OCI-LY7 (cell line): ENCODE data around the gene EXOC1L.

ENCODE experiments used
- CTCF ChIP-seq: fragments of 200-600 bp; sonication (generic); conservative IDR thresholded peaks from 2 replicates; pipeline ENCODE4 v1.5.1; 2014; ENCODE audit warnings: mild to moderate bottlenecking, antibody characterized with exemption, low read length, moderate library complexity, mixed read lengths
- EZH2phosphoT487 ChIP-seq: fragments of 200-600 bp; sonication (generic); IDR thresholded peaks from 2 replicates; pipeline ENCODE4 v1.6.1; 2018; ENCODE audit warnings: low read depth, borderline replicate concordance, mild to moderate bottlenecking, mixed run types, antibody characterized with exemption, low read length, moderate library complexity, mixed read lengths

GRCh38 chr4:55834086-55834795 lies 14.7 kb downstream of the EXOC1L start:
- TF ChIP-seq CTCF (no peak), EZH2phosphoT487 (no peak)
